ENCODE data around the gene TAX1BP3. TPM values are rescaled to one million over a fixed set of nuclear protein-coding genes. Genes with fewer than 3 reads are reported as not detected.

TAX1BP3 gene
- total and polyA plus RNA-seq, 2 of the 4 experiments (the other 2 are of a cell fraction): 146 to 176 TPM

GRCh38 chr17:3641717-3642486, 26.5 kb downstream of the TAX1BP3 start:
- ChIA-PET CTCF (no interaction called here), POLR2A (ENCODE audit: unreplicated experiment) (no interaction called here)
- no peak overlapping the region for H4K8ac ChIP-seq (ENCODE audit: low read depth in 2 of 2, low read length in 2 of 2)
- H3K9me3 ChIP-seq (ENCODE audit: control insufficient read depth, insufficient read depth, low read length): no peaks in the 10 kb centered on the region
- H3K27me3 ChIP-seq (ENCODE audit: control insufficient read depth, insufficient read depth, low read length): no peaks in the 10 kb centered on the region
- no peak overlapping the region for H3K4me3 ChIP-seq (ENCODE audit: insufficient read depth, low read depth, low read length)
- no peak for ATAC-seq (ENCODE audit: low read depth)
- no peak overlapping the region for H4K91ac ChIP-seq (ENCODE audit: insufficient read depth, low read depth, low read length)
- no peak overlapping the region for H3K14ac ChIP-seq (replicated peaks; ENCODE audit: low read depth, low read length)
- H3K9me1 ChIP-seq (ENCODE audit: insufficient read depth, low read length): peaks cover 8% of the 10 kb centered on the region; the same call in 1 of the 2 replicates
- H3K4me2 ChIP-seq (ENCODE audit: low read depth, low read length): no peak overlapping the region
- no peak overlapping the region for H3K56ac ChIP-seq (ENCODE audit: extremely low read depth, insufficient read depth, low read length)
- no peak overlapping the region for H3K18ac ChIP-seq (ENCODE audit: low read depth, low read length)
- no peak overlapping the region for H2AK9ac ChIP-seq (replicated peaks; ENCODE audit: low read depth, low read length, poor library complexity)
- TF ChIP-seq MAZ (IDR thresholded peaks at IDR 0.05; ENCODE audit: borderline replicate concordance, low read depth, low read length) (no peak), RCOR1 (IDR thresholded peaks at IDR 0.05; ENCODE audit: insufficient replicate concordance, low read length) (no peak), NFE2L2 (IDR thresholded peaks at IDR 0.05; ENCODE audit: low read depth, low read length) (no peak), CHD1 (IDR thresholded peaks at IDR 0.05; ENCODE audit: low read depth, low read length) (no peak), MXI1 (IDR thresholded peaks at IDR 0.05; ENCODE audit: borderline replicate concordance, low read depth, low read length) (no peak), SMC3 (IDR thresholded peaks at IDR 0.05; ENCODE audit: low read depth, low read length) (no peak)
- DNase-seq: no peak
- dilution Hi-C loops (cut with HindIII; ENCODE audit: low sequenced_read_pairs, unreplicated experiment) (no loop called here), in situ Hi-C loops (cut with MboI; ENCODE audit: low sequenced_read_pairs) (loop anchor here (10.0 kb wide), 2 partner anchors 597 to 807 kb away; no protein-coding TSS in a partner anchor), intact Hi-C loops (cut with micrococcal nuclease) (no loop called here)
- H2AK5ac ChIP-seq (ENCODE audit: low read depth, low read length): no peak overlapping the region
- H2BK120ac ChIP-seq (ENCODE audit: low read depth, low read length): no peak overlapping the region
- H2AFZ ChIP-seq (replicated peaks; ENCODE audit: low read length, poor library complexity): no peak overlapping the region
- peaks cover 3% of the 10 kb centered on the region; the same call in 1 of the 2 replicates for H3K4me1 ChIP-seq (ENCODE audit: control insufficient read depth, insufficient read depth, low read length)
- no peak overlapping the region for H2BK15ac ChIP-seq (ENCODE audit: low read depth, low read length)
- no peak overlapping the region for H3K9ac ChIP-seq (ENCODE audit: low read depth, low read length)
- no peak overlapping the region for H4K5ac ChIP-seq (ENCODE audit: low read depth, low read length)
- H3K79me1 ChIP-seq (ENCODE audit: low read depth in 1 of 2, low read length in 2 of 2): peaks cover 7 to 19% of the 10 kb centered on the region in 2 experiments; a peak in 3 of 4 replicates
- WGBS, 2 experiments (ENCODE audit: extremely low coverage in 2 of 2, insufficient read length in 1 of 2): 100% methylated on average over 1 of the region's 19 CpGs; no CpG with 5 or more reads in 1 of the 2 experiments
- peaks cover 17% of the 10 kb centered on the region; the same call in 1 of the 2 replicates for H3K36me3 ChIP-seq (ENCODE audit: control insufficient read depth, insufficient read depth, low read length)
- no peak overlapping the region for H3K23ac ChIP-seq (ENCODE audit: low read depth, low read length)
- H2BK20ac ChIP-seq (ENCODE audit: low read depth, low read length): no peak overlapping the region
- no peak overlapping the region for H2BK5ac ChIP-seq (ENCODE audit: low read depth, low read length, poor library complexity, severe bottlenecking)
- no peak overlapping the region for H3K27ac ChIP-seq (ENCODE audit: insufficient read depth, low read length)
- no TSS peak for BruUV-seq (replicated peaks)
- H3K4ac ChIP-seq (ENCODE audit: low read depth, low read length): no peak overlapping the region
- H4K20me1 ChIP-seq (ENCODE audit: insufficient read depth, low read length): peaks cover 3% of the 10 kb centered on the region; the same call in 1 of the 2 replicates

Data from IMR-90 (cell line).